GM19468 (cell line): ENCODE data around the gene RAD51B.

ENCODE experiments used
- ATAC-seq: cut with Tn5 transposase; IDR thresholded peaks from one replicate; pipeline ENCODE4 v1.9.1; 2021; ENCODE audit warnings: mild to moderate bottlenecking, moderate library complexity, moderate number of reproducible peaks; ENCODE audit not compliant: unreplicated experiment; ENCODE audit errors: extremely low read depth

Gene RAD51B

DNA sequence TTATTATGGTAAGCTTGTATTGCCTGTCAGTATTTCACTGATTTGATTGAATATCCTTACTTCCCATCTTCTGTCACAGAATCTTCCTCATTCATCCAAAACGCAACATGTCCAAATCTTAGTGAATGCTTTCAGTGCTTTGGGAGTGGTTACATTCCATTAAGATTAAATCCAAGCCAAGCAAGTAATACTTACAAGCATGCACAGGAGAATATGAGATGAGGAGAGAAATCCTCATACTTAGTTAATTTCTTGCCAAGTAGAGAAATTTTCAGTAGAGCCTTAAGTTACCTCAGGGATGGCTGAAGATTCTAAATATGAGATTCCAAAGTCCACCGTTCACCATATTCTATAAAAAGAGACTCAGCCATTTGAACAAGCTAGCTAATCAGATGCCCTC is 316.0 kb downstream of the RAD51B start:
- no peak for ATAC-seq

DNA sequence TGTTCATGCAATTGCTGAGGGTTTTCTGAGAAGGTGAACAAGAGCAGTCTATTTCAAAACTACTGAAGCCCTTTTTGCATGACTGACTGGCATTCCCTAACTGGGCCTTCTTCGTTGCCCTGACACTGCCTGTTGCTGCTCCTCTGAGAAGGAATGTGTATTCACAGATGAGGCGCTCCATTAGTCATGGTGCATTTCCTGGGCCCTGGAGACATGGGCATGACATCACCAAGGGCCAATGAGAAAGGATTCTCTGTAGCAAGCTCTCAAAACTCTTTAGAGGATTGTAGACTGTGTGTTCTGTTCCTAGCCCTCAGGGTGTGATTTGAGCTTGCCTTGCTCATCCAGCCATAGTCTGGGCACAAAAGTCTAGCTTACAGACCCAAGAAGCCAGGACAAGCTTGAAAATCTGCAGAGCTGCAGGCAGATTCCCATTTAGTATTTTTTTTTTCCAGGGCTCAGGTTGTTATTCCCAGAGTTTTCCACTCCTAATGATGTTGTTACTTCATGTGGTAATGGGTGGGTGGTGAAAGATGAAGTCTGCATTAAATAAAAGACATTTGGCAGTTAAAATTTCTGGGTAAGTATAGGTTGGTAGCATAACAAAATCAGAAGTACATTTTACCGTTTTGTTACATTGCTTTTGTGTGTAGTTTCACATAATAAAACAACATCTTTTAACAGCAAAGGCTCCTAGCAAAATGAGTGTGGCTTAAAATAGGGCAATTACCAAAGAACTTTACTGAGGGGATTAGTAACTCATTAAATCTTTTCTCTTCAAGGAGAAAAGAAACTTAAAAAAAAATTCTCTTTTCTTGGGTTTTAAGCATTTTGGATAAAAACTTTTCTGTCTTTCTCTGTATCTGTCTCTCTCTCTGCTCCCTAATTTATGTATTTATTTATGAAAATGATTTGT is 318.4 kb downstream of the RAD51B start:
- no peak for ATAC-seq

DNA sequence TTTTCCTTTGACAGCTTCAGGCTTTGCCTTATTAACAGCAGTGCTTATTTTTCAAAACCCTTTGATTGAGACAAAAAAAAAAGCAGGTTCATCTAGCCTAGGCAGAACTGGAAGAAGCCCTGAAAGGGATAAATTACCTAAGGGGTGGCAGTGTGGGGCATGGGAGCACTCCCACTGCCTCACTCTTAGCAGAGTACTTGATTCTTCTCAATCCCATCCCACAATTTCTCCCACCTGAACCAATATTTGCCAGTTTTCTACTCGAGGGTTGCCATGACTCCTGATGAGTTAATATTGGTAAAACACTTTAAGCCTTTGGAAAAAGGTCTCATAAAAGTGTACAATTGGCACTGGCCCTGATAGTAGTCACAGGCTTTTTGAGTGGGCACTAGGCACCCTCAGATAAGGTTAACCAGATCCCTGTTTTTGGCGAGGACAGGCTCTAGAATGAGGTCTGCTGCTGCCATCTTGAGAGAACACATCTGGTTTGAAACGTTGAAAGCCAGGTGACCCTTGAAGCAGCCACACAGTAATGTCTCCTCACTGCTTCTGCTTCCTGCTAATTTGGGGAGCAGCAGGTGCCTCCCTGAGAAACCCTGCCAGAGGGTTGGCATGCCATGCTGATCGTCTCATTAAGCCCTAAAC is 320.0 kb downstream of the RAD51B start:
- ATAC-seq, result no peak

DNA sequence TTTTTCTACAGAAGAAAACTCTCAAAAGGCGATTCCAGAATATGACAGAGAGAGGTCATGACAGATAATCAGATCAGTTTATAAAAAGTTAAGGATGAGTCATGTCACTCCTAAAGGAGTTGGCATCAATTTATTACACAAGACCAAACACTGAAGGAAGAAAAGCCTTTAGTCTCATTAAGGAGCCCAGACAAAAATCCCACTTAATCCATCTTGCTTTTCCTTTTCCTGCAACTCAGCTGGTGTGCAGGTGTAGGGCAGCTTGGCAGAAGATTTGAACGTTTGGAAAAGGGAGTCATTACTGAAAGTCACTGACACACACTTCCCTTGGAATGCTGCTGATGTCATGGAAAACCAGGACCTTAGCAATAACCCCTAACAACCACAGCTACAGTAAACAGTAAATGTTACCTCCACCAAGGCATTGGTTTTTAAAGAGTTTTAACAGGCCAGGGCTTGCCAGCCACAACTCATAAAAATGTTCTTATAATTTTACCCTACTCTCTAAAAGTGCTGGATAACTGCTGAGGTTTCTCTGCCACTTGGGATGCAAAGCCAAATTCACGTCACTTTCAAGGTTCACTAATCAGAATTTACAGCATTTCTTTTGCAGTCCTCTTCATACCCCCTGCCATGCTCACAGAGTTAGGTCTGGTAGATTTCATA is 320.6 kb downstream of the RAD51B start:
- no peak for ATAC-seq

DNA sequence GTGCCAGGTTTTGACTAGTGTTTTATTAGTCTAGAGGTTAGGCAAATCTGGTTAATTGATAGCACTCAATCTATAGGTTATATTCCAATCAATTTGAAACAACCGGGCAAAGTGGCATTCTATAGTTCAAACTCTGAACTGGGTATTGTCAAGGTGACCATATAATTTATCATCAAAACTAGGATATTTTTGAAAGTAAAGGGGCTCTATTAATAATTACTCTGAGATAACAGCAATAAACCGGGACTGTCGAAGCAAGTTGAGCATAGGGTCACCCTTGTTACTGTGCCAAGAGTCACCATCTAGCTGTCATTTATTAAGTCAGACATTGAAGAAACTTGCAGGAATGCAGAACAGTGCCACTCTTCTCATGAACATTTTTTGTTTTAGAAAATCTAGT is 321.2 kb downstream of the RAD51B start:
- no peak for ATAC-seq

DNA sequence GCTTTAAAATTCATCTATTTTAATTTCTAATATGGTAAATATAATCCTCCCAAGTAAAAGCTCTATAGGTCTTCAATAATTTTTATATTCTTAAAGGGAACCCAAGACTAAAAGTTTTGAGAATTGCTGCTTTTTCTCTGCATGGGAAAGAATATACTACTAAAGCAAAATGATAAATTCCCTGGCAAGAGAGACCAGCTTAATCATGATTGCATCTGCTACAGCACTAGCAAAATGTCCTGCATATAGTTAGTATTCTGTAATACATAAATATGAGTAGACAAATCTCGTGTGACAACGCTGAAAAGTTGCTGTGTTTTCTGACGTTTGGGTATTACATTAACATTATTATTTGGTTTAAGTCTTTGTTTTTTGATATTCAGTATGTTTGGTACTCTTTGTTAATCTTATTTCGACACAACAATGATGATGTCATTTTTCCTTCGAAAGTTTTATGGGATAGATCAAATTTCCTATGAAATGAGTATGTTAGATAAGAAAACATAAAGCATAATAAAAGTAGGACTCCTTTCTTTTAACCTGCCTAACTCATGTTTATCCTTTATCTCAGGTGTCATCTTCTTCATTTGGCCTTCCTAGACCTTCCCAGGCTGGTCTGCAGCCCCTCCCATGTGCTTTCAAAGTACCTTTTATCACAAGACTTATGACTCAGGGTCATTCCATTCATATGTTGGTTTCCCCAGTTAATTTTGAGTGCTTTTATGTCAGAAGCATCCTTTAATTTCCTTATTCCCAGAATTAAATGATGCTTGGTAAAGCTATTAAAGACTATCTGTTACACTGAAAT is 321.9 kb downstream of the RAD51B start:
- ATAC-seq, result no peak

DNA sequence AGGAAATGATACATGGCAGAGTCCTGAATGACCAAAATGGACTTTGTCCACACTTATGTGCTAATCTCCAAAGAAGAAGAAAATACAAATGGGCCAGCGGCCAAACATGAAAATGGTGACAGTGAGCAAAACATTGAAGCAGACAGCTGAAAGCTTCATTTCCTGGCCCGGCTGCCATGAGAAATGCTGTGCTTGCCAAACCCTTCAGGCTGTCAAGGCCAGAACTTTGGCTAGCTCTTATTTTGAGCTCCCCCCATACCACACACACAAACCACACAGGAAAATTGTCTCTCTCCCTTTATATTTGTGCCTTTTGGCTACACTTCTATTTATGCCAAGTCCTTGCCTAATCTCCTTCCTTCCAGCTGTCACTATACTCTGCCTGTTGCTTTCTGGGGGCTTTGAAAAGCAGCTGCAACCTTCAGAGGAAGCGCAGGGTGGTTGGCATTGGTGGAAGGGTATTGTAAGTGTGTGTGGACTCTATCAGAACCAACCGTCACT is 323.8 kb downstream of the RAD51B start:
- ATAC-seq, result no peak

DNA sequence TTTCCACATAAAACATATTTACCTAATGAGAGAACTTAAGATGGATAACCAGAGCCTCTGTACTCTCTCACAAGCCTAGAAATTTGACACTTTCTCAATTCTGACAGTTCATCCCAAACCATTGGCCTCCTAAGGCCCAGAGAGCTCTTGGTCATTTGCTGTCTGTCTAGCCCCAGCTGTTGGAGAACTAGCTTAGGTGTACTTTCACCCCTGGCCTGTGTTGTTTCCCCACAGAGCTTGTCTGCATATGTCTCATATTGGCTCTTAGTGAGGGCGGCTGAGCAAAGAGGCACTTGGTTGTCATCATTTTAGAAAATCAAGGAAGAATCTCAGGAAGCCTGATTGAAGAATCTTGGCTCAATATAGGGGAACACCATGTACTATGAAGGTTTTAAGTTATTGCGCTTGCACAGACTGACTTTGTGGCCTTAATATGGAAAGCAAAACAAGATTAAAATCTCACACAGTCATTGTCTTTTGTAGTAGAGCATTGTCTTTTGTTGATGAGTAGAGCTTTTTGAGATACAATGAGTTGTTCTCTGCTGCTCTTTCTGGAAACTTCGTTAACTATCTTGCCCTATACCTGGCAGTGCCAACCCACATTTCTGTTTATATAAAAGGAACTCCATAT is 324.6 kb downstream of the RAD51B start:
- no peak for ATAC-seq

DNA sequence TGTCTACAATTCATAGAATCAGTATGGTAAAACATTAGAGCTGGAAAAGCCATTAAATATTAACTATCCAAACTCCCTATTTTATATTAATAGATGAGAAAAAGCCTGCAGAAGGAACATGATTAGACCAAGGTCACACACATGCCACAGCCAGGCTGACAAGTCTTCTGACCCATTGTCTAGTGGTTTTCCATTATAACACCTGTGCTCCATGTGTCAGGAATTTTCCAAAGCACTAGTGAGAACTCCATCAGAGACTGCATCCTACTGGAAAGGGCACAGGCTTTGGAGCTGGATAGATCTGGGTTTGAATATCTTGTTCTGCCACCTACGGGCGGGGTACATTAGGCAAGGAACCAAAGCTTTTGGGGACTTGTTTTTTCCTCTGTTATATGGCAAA is 325.5 kb downstream of the RAD51B start:
- ATAC-seq, result no peak

DNA sequence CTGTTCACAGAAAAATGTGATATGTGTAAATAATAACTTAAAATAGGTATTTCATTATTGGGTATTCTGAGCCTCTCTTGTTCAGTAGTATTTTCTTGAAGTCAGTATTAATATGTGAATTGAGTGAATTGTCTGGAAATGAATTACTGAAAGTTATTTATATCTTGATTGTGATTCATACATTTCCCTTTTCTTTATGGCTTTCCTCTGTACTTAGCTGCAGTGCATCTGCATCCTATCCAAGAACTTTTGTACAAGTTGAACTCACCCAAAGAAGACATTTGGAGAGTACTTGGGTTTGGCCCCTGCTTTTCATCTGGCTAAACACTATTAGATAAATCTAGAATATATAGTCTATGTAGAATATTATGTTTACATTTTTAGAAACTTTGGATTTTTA is 326.0 kb downstream of the RAD51B start:
- ATAC-seq, result no peak

DNA sequence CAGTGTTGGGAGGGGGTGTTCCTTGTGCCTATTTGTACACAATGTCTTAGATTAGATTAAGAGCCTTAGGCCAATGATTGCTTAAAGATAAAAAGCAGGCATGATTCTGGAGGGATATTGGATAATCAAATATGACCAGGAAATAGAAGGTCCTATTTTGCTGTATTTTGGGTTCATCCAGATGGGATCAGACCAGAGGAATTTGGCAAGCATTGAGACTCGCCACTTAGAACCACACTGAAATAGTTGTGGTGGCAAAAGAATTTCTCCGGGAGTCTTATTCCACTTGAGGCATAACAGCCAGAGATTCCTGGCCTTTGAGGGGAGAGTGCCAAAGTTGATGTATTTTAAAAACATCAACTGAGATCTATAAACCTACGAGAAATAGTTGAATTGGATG is 327.2 kb downstream of the RAD51B start:
- ATAC-seq, result no peak

DNA sequence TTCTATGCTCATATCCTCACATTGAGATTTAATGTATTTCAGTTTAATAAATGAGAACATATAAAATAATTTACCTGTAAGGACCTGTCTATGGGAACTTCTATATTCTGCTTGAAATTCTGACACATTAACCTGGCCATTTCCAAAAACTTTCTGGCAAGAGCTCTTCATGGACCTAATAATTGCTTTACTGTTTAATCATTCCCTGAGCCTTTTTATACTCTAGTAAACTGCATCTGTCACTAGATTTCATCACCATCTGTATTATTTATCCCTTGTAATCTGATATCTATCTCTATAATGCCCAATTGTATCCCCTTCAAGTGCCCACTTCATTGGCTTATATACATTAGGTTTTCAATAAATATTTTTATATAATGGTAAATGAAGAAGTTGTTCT is 327.7 kb downstream of the RAD51B start:
- no peak for ATAC-seq

DNA sequence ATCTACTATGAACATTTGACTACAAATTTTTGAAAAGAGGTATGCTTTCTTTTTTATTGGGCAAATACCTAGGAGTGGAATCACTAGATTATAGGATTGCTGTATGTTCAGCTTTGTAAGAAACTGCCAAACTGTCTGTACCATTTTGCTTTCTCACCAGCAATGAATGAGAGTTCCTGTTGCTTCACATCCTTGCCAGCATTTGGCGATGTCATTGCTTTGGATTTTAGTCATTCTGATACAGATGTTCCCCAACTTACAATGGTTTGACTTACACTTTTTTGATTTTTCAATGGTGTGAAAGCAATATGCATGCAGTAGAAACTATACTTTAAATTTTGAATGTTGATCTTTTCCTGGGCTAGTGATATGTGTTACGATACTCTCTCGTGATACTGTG is 328.7 kb downstream of the RAD51B start:
- no peak for ATAC-seq

DNA sequence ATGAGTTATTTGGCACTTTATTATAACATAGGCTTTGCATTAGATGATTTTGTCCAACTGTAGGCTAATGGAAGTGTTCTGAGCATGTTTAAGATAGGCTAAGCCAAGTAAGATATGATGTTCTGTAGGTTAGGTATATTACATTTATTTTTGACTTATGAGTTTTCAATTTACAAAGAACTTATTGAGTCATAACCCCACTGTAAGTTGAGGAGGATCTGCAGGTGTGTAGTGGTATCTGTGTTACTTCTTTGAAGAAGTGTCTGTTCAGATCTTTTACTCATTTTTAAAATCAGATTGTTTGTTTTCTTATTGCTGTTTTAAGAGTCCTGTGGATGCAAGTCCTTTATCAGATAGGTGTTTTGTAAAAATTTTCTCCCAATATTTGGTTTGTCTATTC is 329.2 kb downstream of the RAD51B start:
- ATAC-seq, result no peak

DNA sequence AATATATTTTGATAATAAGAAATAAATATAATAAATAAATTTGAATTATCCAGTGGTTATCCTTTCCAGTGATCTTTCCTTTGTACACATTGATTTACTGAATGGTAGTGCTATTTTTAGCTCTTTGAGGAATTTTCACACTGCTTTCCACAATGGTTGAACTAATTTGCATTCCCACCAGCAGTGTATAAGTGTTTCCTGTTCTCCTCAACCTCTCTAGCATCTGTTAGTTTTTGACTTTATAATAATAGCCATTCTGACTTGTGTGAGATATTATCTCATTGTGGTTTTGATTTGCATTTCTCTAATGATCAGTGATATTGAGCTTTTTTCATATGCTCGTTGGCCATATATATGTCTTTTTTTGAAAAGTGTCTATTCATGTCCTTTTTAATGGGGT is 333.7 kb downstream of the RAD51B start:
- ATAC-seq, result no peak

DNA sequence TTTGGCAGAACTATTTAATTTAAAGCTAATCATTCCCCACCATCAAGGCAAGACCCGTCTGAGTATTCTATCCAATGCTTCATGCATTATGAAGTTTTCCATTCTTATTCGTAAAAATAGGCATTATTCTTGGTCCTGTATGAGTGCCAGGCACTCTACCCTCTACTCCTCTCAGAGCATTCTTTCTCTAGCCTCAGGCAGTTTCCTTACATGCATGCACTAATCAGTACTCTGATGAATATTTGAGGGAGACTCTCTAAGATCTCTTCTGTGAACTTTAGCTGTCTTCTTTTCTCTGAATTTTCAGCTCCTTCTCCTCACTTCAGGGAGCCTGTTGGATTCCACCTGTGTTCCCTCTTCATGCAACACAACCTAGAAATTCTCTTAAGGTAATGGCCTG is 334.7 kb downstream of the RAD51B start:
- ATAC-seq, result no peak

DNA sequence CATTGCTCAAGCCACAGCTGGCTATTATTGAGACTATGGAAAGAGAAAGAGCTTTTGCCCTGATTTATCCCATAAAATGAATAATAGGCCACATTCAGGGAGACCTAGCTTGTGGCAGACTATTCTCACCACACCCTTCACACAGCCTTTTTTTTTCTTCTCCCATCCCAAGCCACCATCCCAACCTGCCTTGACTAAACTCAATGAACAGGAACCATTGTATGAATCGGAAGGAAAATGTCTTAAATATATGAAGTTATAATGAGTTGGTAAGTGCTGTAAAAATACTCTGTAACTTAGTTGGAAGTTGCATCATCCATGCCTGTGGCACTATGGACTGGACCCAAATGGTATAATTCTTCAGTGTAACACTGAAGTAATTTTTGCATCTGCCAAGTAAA is 338.4 kb downstream of the RAD51B start:
- ATAC-seq, result no peak

DNA sequence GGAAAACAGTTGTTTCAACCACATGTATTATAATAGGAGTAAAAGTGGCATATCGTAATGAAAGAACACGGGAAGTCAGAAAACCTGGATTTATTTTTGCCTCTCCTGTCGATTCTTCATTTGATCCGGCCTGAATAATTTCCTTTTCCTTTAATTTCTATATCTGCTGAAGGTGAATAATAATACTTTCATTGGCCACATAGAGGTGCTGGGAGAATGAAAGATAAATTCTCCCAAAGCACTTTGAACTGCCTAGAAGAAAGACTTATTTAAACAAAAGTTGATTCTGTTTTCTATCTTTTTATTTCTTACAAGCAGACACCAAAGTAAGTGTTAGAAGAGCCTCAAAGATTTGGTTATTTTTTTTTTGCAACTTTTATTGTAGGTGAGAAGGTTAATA is 339.1 kb downstream of the RAD51B start:
- no peak for ATAC-seq

DNA sequence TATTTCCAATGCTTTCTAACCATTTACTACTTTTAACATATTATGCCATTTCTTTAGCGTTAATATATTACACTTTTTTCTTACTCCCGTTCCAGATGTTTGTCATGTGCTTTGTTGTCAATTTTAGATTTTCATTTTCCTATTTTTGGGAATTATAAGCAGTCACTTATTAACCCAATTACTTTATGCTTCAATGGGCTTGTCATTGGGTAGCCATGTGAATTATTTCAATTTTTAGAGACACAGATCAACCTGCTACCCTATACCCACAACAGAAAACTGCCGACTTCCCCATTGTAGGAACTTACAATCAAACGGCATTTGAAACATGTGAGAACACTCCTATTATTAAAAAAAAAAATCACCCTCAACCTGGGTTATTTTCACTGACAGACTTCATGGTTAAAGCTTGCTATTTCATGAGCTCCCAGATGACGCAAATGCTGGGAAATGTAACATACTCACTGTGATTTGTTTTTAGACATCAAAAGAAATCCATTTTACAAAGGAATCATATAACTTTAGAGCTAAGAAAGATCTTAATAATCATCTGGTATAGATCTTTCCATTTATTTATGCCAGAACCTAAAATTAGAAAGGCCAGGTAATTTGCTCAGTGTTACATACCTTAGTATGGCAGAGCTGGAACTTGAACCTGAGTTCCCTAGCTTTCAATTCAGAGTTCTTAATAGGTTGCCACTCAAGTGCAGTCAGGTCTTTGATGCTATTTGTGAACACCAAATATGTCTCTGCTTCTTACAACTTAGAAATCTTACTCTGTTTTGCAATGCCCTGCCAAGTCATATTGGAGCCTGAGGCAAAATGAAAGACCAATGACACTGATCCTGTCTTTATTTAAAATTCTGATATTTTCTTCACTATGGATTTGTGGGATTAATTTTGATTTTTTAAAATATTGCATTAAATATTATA is 340.4 kb downstream of the RAD51B start:
- ATAC-seq, result no peak
